K562 (cell line): ENCODE data around the gene CCDC82. TPM values are rescaled to one million over a fixed set of nuclear protein-coding genes. Genes with fewer than 3 reads are reported as not detected.

Experiments
- ATAC-seq: fragments of 200-7000 bp; cut with Tn5 transposase; 3 replicates; pipeline ENCODE4 v1.9.1; 2020; ENCODE audit warnings: moderate library complexity
- BruUV-seq: library from RNA; stranded (reverse); fragments of 400-500 nt; replicated peaks from 2 replicates; lab custom pipeline; 2021; lab: Mats Ljungman, UMichigan
- CTCF ChIA-PET: fragments of 300-600 bp; formaldehyde crosslinking; extraction: SDS; loops from one replicate; lab custom pipeline; 2021; ENCODE audit warnings: low intra/inter-chr PET ratio; lab: Yijun Ruan, JAX
- POLR2A ChIA-PET: fragments of 300-600, 350-650 bp; sonication (Branson Sonifier 250); formaldehyde crosslinking; extraction: SDS; loops from one replicate; lab custom pipeline; 2021; ENCODE audit warnings: antibody characterized with exemption, inconsistent platforms; lab: Yijun Ruan, JAX
- DNase-seq, 4 experiments: peaks; one replicate each; pipeline versions ENCODE4 v3.0.0 to v3.0.0-alpha.2; 2011 to 2018; ENCODE audit warnings: low spot score in 3 of 4, mixed read lengths in 3 of 4; ENCODE audit errors: extremely low read depth in 1 of 4
- FAIRE-seq: peaks from 2 replicates; lab custom pipeline; 2011; peaks lifted over from hg19 to GRCh38; lab: Jason Lieb, UNC
- H2AFZ ChIP-seq: 2 replicates; pipeline ENCODE4 v1.6.0; 2011; ENCODE audit warnings: low read depth, low read length, control low read depth, inconsistent platforms
- H3K27ac ChIP-seq: fragments of 200-600 bp; 3 replicates; pipeline ENCODE4 v1.8.0; 2011; ENCODE audit warnings: low read depth, mild to moderate bottlenecking, control low read depth, inconsistent platforms, low read length, moderate library complexity, mixed read lengths; ENCODE audit errors: extremely low read depth
- H3K27me3 ChIP-seq, 2 experiments: fragments of 300-600 bp in 1 of 2; 2 replicates in 1 of 2; 3 replicates in 1 of 2; pipeline versions ENCODE4 v1.6.0 to v1.8.0; 2011; ENCODE audit warnings: inconsistent platforms in 2 of 2, low read length in 2 of 2, mild to moderate bottlenecking in 1 of 2, mixed read lengths in 1 of 2, moderate library complexity in 1 of 2; ENCODE audit not compliant: control insufficient read depth in 2 of 2, insufficient read depth in 2 of 2
- H3K36me3 ChIP-seq: fragments of 300-600 bp; 3 replicates; pipeline ENCODE4 v1.8.0; 2011; ENCODE audit warnings: mild to moderate bottlenecking, low read length, inconsistent platforms; ENCODE audit not compliant: control insufficient read depth, insufficient read depth
- H3K4me1 ChIP-seq, 2 experiments: fragments of 200-600 bp in 1 of 2; replicated peaks in 1 of 2; 2 replicates in 1 of 2; 3 replicates in 1 of 2; pipeline versions ENCODE4 v1.5.1 to v1.8.0; 2011; ENCODE audit warnings: inconsistent platforms in 2 of 2, low read length in 2 of 2, mild to moderate bottlenecking in 1 of 2, mixed read lengths in 1 of 2, moderate library complexity in 1 of 2; ENCODE audit not compliant: control insufficient read depth in 2 of 2, insufficient read depth in 2 of 2
- H3K4me2 ChIP-seq: 2 replicates; pipeline ENCODE4 v1.6.1; 2011; ENCODE audit warnings: low read length, control low read depth, inconsistent platforms, mixed read lengths; ENCODE audit not compliant: insufficient read depth
- H3K4me3 ChIP-seq: fragments of 200-600 bp; sonication (generic), shearing (Covaris generic); 2 replicates; pipeline ENCODE4 v1.5.1; 2016; ENCODE audit warnings: control low read depth, inconsistent platforms
- H3K79me2 ChIP-seq: fragments of 200-600 bp; 3 replicates; pipeline ENCODE4 v1.8.0; 2011; ENCODE audit warnings: low read length, inconsistent platforms; ENCODE audit not compliant: control insufficient read depth, insufficient read depth
- H3K9ac ChIP-seq, 2 experiments: 2 replicates each; pipeline versions ENCODE4 v1.6.0 to v1.6.1; 2011; ENCODE audit warnings: low read depth in 2 of 2, low read length in 2 of 2, control low read depth in 1 of 2, inconsistent platforms in 1 of 2, mild to moderate bottlenecking in 1 of 2, mixed read lengths in 1 of 2; ENCODE audit not compliant: insufficient read depth in 1 of 2
- H3K9me1 ChIP-seq: one replicate; pipeline ENCODE4 v1.6.0; 2011; ENCODE audit warnings: inconsistent platforms, mild to moderate bottlenecking, low read length, moderate library complexity; ENCODE audit not compliant: control insufficient read depth, insufficient read depth
- H3K9me3 ChIP-seq: replicated peaks from 2 replicates; pipeline ENCODE4 v1.5.1; 2011; ENCODE audit warnings: low read depth, low read length, inconsistent platforms; ENCODE audit not compliant: control insufficient read depth, insufficient read depth
- H4K20me1 ChIP-seq: replicated peaks from 2 replicates; pipeline ENCODE4 v1.6.1; 2011; ENCODE audit warnings: low read length, inconsistent platforms, mixed read lengths; ENCODE audit not compliant: control insufficient read depth, insufficient read depth
- HNRNPUL1 ChIP-seq: fragments of 200-400 bp; formaldehyde crosslinking; IDR thresholded peaks from 2 replicates; pipeline ENCODE4 v1.6.1; 2017; ENCODE audit warnings: low read length
- JUN ChIP-seq, 2 experiments: sonication (generic) in 1 of 2; formaldehyde crosslinking in 1 of 2; IDR thresholded peaks; 2 replicates each; pipeline versions ENCODE4 v1.6.1 to v1.8.0; 2012 to 2022; ENCODE audit warnings: borderline replicate concordance in 2 of 2, mild to moderate bottlenecking in 2 of 2, improper control_type of control experiment in 1 of 2, low read depth in 1 of 2, low read length in 1 of 2, missing genetic modification reagents in 1 of 2
- KDM1A ChIP-seq, 2 experiments: fragments of 450-650 bp; IDR thresholded peaks; 2 replicates each; pipeline ENCODE4 v1.6.1; 2016; ENCODE audit warnings: mild to moderate bottlenecking in 2 of 2
- POLR2AphosphoS5 ChIP-seq: IDR thresholded peaks from 2 replicates; pipeline ENCODE4 v1.6.1; 2011; ENCODE audit warnings: mild to moderate bottlenecking, low read depth, low read length, moderate library complexity; ENCODE audit not compliant: control insufficient read depth, insufficient read depth
- SLC30A9 ChIP-seq: fragments of 250-450 bp; sonication (Bioruptor Pico); IDR thresholded peaks from 2 replicates; pipeline ENCODE4 v1.8.0; 2022; ENCODE audit warnings: mild to moderate bottlenecking, moderate library complexity
- SMARCA4 ChIP-seq: fragments of 450-650 bp; IDR thresholded peaks from 2 replicates; pipeline ENCODE4 v1.6.1; 2016
- SMARCC2 ChIP-seq: fragments of 450-650 bp; IDR thresholded peaks from 2 replicates; pipeline ENCODE4 v1.6.1; 2017; ENCODE audit warnings: antibody characterized with exemption, moderate library complexity, mild to moderate bottlenecking, low read depth
- ZFP36 ChIP-seq: fragments of 150-350 bp; IDR thresholded peaks from 2 replicates; pipeline ENCODE4 v1.6.1; 2018; ENCODE audit warnings: low read length, low read depth; ENCODE audit not compliant: partially characterized antibody
- ZNF551 ChIP-seq: fragments of 250-450 bp; sonication (Bioruptor Pico); IDR thresholded peaks from 2 replicates; pipeline ENCODE4 v1.5.0; 2021; ENCODE audit warnings: mild to moderate bottlenecking, moderate library complexity
- WGBS: fragments of 100-300 bp; shearing (Covaris generic); methylation state at CpG from one replicate; pipeline ENCODE4 v1.1.6; 2016; ENCODE audit warnings: low coverage, mixed read lengths; ENCODE audit not compliant: insufficient coverage; ENCODE audit errors: missing lambda C conversion rate; 5-methylcytosine and 5-hydroxymethylcytosine counted together
- in situ Hi-C: fragments of 300-500 bp; cut with MboI; formaldehyde crosslinking; loops from 4 replicates; pipeline ENCODE4 v1.15.0; 2018; ENCODE audit warnings: inconsistent platforms, mixed read lengths
- intact Hi-C: fragments of 100-400 bp; cut with micrococcal nuclease; formaldehyde crosslinking; loops from 2 replicates; pipeline ENCODE4 v1.14.2; 2022
- polyA plus RNA-seq, 8 experiments: library from polyadenylated mRNA; depleted of rRNA in 4 of 8; stranded (reverse) in 5 of 8; unstranded in 3 of 8; fragments of >200 nt; fragmentation: Nextera tagmentation in 2 of 8; fragmentation: Illumina TruSeq in 1 of 8; extraction: Ambion mirVana in 2 of 8; extraction: Trizol in 1 of 8; gene quantifications; 2 replicates each; pipeline versions ENCODE4 v1.2.1 to v1.2.3, GENCODE V29; 2011 to 2014; ENCODE audit warnings: inconsistent platforms in 1 of 8, missing spikeins in 1 of 8
- total RNA-seq, 7 experiments: library from RNA; depleted of rRNA in 6 of 7; stranded (reverse); fragments of >200 nt in 6 of 7; fragmentation: Illumina TruSeq in 2 of 7; extraction: Trizol in 2 of 7; gene quantifications; 2 replicates each; pipeline versions ENCODE4 v1.2.1 to v1.2.3, GENCODE V29; 2011 to 2021; ENCODE audit warnings: low replicate concordance in 1 of 7
- TF ChIP-seq, protein P1 (sequence below): fragments of 450-650 bp; IDR thresholded peaks from 2 replicates; pipeline ENCODE4 v1.6.1; 2016; ENCODE audit warnings: mild to moderate bottlenecking
- TF ChIP-seq, protein P2 (sequence below), 3 experiments: fragments of 200-800 bp in 1 of 3; sonication (Bioruptor generic) in 1 of 3; sonication (generic) in 1 of 3; formaldehyde crosslinking in 1 of 3; IDR thresholded peaks; 2 replicates each; pipeline versions ENCODE4 v1.6.1 to v1.8.0; 2016 to 2022; ENCODE audit warnings: mild to moderate bottlenecking in 2 of 3, missing compliant biosample characterization in 2 of 3, missing genetic modification characterization in 2 of 3, missing genetic modification reagents in 1 of 3
- TF ChIP-seq, protein P3 (sequence below): fragments of 250-450 bp; sonication (Bioruptor Pico); IDR thresholded peaks from 2 replicates; pipeline ENCODE4 v1.8.0; 2022; ENCODE audit warnings: moderate library complexity, mild to moderate bottlenecking, inconsistent platforms
- TF ChIP-seq, protein P4 (sequence below), 2 experiments: fragments of 450-650 bp in 1 of 2; sonication (generic) in 1 of 2; formaldehyde crosslinking in 1 of 2; IDR thresholded peaks in 1 of 2; conservative IDR thresholded peaks in 1 of 2; 2 replicates each; pipeline versions ENCODE4 v1.6.1 to v1.8.1; 2016 to 2023; ENCODE audit warnings: mild to moderate bottlenecking in 2 of 2, moderate library complexity in 2 of 2, inconsistent platforms in 1 of 2, missing genetic modification reagents in 1 of 2

Gene CCDC82
- total and polyA plus RNA-seq, 9 of the 15 experiments (the other 6 are each of a cell fraction or from before 2014, with no cell fraction given), result 12.5 to 51.3 (median 24.5) TPM

DNA sequence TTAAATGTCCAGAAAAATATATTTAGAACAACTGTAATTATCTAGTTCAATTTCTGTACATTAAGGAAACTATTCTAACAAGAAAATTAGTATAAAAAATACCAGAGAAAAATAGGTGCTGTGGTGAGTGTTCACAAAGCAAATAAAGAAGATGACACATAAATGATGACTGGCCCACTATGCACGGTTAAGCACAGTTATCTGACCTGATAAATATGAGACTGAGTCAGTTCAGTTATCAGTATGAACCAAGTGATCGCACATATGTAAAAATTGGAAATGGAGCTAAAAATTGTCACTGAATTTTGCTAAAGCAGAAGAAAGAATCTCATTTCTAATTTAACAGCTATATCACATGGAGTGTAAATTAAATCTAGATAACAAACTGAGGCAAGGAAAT is 27.9 kb downstream of the CCDC82 start:
- Histone ChIP-seq H3K4me1 (peaks cover 0 to 18% of the 10 kb centered on the region in 2 experiments; a peak in 3 of 5 replicates), H3K79me2 (no peaks in the 10 kb centered on the region), H3K9me3 (no peaks in the 10 kb centered on the region; the same call in 1 of the 2 replicates), H3K4me2 (peak overlapping the region; percentile 23; the same call in 1 of the 2 replicates), H3K27me3 (no peaks in the 10 kb centered on the region), H2AFZ (no peak overlapping the region), H3K9me1 (no peaks in the 10 kb centered on the region), H4K20me1 (no peaks in the 10 kb centered on the region), H3K9ac (no peak overlapping the region), H3K27ac (peak overlapping the region; percentile 23; the same call in 2 of the 3 replicates), H3K36me3 (peaks cover 35% of the 10 kb centered on the region), H3K4me3 (no peak overlapping the region)
- in situ Hi-C loops (no loop called here), intact Hi-C loops (no loop called here)
- DNase-seq (peak in 2 of 4 experiments; percentile 30 to 59), ATAC-seq (peak; percentile 79), FAIRE-seq (no peak)
- BruUV-seq, result no TSS peak
- 3% methylated on average over 2 of the region's 2 CpGs for WGBS
- ChIA-PET POLR2A (no interaction called here), CTCF (no interaction called here)
- TF ChIP-seq, protein P1, sequence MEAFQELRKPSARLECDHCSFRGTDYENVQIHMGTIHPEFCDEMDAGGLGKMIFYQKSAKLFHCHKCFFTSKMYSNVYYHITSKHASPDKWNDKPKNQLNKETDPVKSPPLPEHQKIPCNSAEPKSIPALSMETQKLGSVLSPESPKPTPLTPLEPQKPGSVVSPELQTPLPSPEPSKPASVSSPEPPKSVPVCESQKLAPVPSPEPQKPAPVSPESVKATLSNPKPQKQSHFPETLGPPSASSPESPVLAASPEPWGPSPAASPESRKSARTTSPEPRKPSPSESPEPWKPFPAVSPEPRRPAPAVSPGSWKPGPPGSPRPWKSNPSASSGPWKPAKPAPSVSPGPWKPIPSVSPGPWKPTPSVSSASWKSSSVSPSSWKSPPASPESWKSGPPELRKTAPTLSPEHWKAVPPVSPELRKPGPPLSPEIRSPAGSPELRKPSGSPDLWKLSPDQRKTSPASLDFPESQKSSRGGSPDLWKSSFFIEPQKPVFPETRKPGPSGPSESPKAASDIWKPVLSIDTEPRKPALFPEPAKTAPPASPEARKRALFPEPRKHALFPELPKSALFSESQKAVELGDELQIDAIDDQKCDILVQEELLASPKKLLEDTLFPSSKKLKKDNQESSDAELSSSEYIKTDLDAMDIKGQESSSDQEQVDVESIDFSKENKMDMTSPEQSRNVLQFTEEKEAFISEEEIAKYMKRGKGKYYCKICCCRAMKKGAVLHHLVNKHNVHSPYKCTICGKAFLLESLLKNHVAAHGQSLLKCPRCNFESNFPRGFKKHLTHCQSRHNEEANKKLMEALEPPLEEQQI, result peak; percentile 54; the same call in 1 of the 2 replicates
- TF ChIP-seq SMARCC2 (peak; percentile 90), ZNF551 (no peak), SMARCA4 (peak; percentile 90), HNRNPUL1 (no peak), JUN (IDR thresholded peaks at IDR 0.05; ENCODE audit: borderline replicate concordance, low read depth, low read length) (peak; percentile 86), JUN (CRISPR knock-in tag; IDR thresholded peaks at IDR 0.05; ENCODE audit: borderline replicate concordance) (no peak), SLC30A9 (CRISPR knock-in tag) (no peak), ZFP36 (no peak), KDM1A (IDR thresholded peaks at IDR 0.05) (0 out of 4 replicates have a peak, but pooled peaks of 1 of the 2 experiments have one; percentile 14), POLR2AphosphoS5 (0 out of 2 replicates have a peak, but pooled peaks have one; percentile 20)
- TF ChIP-seq, protein P2, sequence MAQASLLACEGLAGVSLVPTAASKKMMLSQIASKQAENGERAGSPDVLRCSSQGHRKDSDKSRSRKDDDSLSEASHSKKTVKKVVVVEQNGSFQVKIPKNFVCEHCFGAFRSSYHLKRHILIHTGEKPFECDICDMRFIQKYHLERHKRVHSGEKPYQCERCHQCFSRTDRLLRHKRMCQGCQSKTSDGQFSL (CRISPR knock-in tag; IDR thresholded peaks at IDR 0.05), result no peak
- TF ChIP-seq, protein P2 (tag; IDR thresholded peaks at IDR 0.05), result no peak
- TF ChIP-seq, protein P3, sequence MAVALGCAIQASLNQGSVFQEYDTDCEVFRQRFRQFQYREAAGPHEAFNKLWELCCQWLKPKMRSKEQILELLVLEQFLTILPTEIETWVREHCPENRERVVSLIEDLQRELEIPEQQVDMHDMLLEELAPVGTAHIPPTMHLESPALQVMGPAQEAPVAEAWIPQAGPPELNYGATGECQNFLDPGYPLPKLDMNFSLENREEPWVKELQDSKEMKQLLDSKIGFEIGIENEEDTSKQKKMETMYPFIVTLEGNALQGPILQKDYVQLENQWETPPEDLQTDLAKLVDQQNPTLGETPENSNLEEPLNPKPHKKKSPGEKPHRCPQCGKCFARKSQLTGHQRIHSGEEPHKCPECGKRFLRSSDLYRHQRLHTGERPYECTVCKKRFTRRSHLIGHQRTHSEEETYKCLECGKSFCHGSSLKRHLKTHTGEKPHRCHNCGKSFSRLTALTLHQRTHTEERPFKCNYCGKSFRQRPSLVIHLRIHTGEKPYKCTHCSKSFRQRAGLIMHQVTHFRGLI (CRISPR knock-in tag), result no peak
- TF ChIP-seq, protein P4, sequence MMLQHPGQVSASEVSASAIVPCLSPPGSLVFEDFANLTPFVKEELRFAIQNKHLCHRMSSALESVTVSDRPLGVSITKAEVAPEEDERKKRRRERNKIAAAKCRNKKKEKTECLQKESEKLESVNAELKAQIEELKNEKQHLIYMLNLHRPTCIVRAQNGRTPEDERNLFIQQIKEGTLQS (IDR thresholded peaks at IDR 0.05), result peak; percentile 89
- TF ChIP-seq, protein P4 (CRISPR knock-in tag; conservative IDR thresholded peaks at IDR 0.05), result no peak
